ENCODE results near the gene U2AF2. TPM values are rescaled to one million over a fixed set of nuclear protein-coding genes. Genes with fewer than 3 reads are reported as not detected.

Gene U2AF2
- polyA plus RNA-seq, 3 donors = 5.3 to 166 (median 5.4) TPM

DNA sequence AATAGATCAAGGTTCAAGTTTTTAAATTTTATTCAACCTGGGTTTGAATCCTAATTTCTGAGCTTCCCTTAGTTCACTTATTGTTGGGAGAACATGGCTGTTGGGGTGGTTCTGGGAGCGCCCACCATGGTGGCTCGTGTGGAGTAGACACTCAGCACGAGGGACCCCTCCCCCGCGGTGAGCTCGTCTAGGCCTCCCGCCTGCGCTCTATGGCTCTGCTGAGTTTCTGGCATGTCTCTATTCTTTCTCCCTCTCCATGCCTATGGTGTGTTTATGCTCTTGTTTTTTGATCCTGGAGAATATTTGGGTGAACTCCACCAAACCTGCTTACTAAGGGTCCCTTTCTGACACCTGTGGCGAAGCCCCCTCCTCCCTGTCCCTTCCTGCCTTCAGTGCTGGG is 18.6 kb downstream of the U2AF2 start:
- no peak overlapping the region for H3K9ac ChIP-seq (ENCODE audit: insufficient read depth, low read length, poor library complexity, severe bottlenecking)
- peaks cover 35% of the 10 kb centered on the region in 2 donors for H3K4me1 ChIP-seq (ENCODE audit: control insufficient read depth in 1 of 2, insufficient read depth in 2 of 2, low read length in 2 of 2)
- no peaks in the 10 kb centered on the region for H3K27me3 Mint-ChIP-seq (ENCODE audit: low read depth in 3 of 3)
- H3K79me2 ChIP-seq (ENCODE audit: insufficient read depth, low read length) = peaks cover 86% of the 10 kb centered on the region
- peaks cover 41% of the 10 kb centered on the region for H3K4me1 Mint-ChIP-seq
- intact Hi-C loops (cut with micrococcal nuclease) = no loop called here
- H3K36me3 ChIP-seq (replicated peaks in 1 of 2; ENCODE audit: control insufficient read depth in 1 of 2, insufficient read depth in 2 of 2, low read length in 2 of 2) = peaks cover 36 to 49% of the 10 kb centered on the region in 2 donors
- H2AFZ ChIP-seq (ENCODE audit: insufficient read depth, low read depth, low read length, poor library complexity, severe bottlenecking) = no peak overlapping the region
- H3K9me3 ChIP-seq (replicated peaks in 1 of 2; ENCODE audit: control insufficient read depth in 1 of 2, insufficient read depth in 1 of 2, low read length in 2 of 2) = no peaks in the 10 kb centered on the region
- peak overlapping the region; percentile 60 to 91 (median 85) for H3K27ac Mint-ChIP-seq
- peaks cover 81% of the 10 kb centered on the region for H4K20me1 ChIP-seq (ENCODE audit: insufficient read depth, low read length)
- no peak for DNase-seq
- 100% methylated on average over 1 of the region's 9 CpGs for WGBS (ENCODE audit: insufficient coverage)
- H3K27me3 ChIP-seq (ENCODE audit: control insufficient read depth in 2 of 2, insufficient read depth in 2 of 2, low read length in 2 of 2) = no peaks in the 10 kb centered on the region
- peak overlapping the region; percentile 35 to 58 for H3K27ac ChIP-seq (ENCODE audit: low read depth in 1 of 2, low read length in 2 of 2)
- no peak overlapping the region for H3K4me2 ChIP-seq (replicated peaks; ENCODE audit: extremely low read depth, low read length, poor library complexity, severe bottlenecking)
- H3K4me3 ChIP-seq (replicated peaks in 1 of 3; ENCODE audit: low read depth in 2 of 3, low read length in 3 of 3) = no peak overlapping the region
- TF ChIP-seq, protein P1, sequence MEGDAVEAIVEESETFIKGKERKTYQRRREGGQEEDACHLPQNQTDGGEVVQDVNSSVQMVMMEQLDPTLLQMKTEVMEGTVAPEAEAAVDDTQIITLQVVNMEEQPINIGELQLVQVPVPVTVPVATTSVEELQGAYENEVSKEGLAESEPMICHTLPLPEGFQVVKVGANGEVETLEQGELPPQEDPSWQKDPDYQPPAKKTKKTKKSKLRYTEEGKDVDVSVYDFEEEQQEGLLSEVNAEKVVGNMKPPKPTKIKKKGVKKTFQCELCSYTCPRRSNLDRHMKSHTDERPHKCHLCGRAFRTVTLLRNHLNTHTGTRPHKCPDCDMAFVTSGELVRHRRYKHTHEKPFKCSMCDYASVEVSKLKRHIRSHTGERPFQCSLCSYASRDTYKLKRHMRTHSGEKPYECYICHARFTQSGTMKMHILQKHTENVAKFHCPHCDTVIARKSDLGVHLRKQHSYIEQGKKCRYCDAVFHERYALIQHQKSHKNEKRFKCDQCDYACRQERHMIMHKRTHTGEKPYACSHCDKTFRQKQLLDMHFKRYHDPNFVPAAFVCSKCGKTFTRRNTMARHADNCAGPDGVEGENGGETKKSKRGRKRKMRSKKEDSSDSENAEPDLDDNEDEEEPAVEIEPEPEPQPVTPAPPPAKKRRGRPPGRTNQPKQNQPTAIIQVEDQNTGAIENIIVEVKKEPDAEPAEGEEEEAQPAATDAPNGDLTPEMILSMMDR (IDR thresholded peaks at IDR 0.05) = no peak
- no peak overlapping the region for H3K4me3 Mint-ChIP-seq
- H3K36me3 Mint-ChIP-seq = peaks cover 54 to 67% of the 10 kb centered on the region in 2 donors
- peaks cover 0 to 2% (median 0%) of the 10 kb centered on the region in 7 donors for H3K9me3 Mint-ChIP-seq

- Mint-ChIP-seq H3K36me3 (peaks cover 58 to 67% of the 10 kb centered on the region in 2 donors), H3K27me3 (ENCODE audit: low read depth in 3 of 3) (no peaks in the 10 kb centered on the region), H3K9me3 (peaks cover 0 to 2% (median 0%) of the 10 kb centered on the region in 7 donors), H3K27ac (peak overlapping the region; percentile 80 to 95 (median 90)), H3K4me3 (no peak overlapping the region), H3K4me1 (peaks cover 46% of the 10 kb centered on the region)
- WGBS (ENCODE audit: insufficient coverage) = 80% methylated on average over 1 of the region's 15 CpGs
- peak overlapping the region; percentile 71 to 87 for H3K27ac ChIP-seq (ENCODE audit: low read depth in 1 of 2, low read length in 2 of 2)
- no peaks in the 10 kb centered on the region for H3K27me3 ChIP-seq (ENCODE audit: control insufficient read depth in 2 of 2, insufficient read depth in 2 of 2, low read length in 2 of 2)
- DNase-seq = no peak
- H2AFZ ChIP-seq (ENCODE audit: insufficient read depth, low read depth, low read length, poor library complexity, severe bottlenecking) = no peak overlapping the region
- TF ChIP-seq, protein P1 (IDR thresholded peaks at IDR 0.05) = no peak
- H4K20me1 ChIP-seq (ENCODE audit: insufficient read depth, low read length) = peaks cover 81% of the 10 kb centered on the region
- intact Hi-C loops (cut with micrococcal nuclease) = loop anchor here in 1 of 2 donors (2.0 kb wide), 1 partner anchor 39 kb away; no protein-coding TSS in a partner anchor
- peaks cover 86% of the 10 kb centered on the region for H3K79me2 ChIP-seq (ENCODE audit: insufficient read depth, low read length)
- H3K4me3 ChIP-seq (replicated peaks in 1 of 3; ENCODE audit: low read depth in 2 of 3, low read length in 3 of 3) = no peak overlapping the region
- H3K4me1 ChIP-seq (ENCODE audit: control insufficient read depth in 1 of 2, insufficient read depth in 2 of 2, low read length in 2 of 2) = peaks cover 39 to 40% of the 10 kb centered on the region in 2 donors
- H3K4me2 ChIP-seq (replicated peaks; ENCODE audit: extremely low read depth, low read length, poor library complexity, severe bottlenecking) = no peak overlapping the region
- H3K9ac ChIP-seq (ENCODE audit: insufficient read depth, low read length, poor library complexity, severe bottlenecking) = no peak overlapping the region
- H3K9me3 ChIP-seq (replicated peaks in 1 of 2; ENCODE audit: control insufficient read depth in 1 of 2, insufficient read depth in 1 of 2, low read length in 2 of 2) = no peaks in the 10 kb centered on the region
- peaks cover 36 to 49% of the 10 kb centered on the region in 2 donors for H3K36me3 ChIP-seq (replicated peaks in 1 of 2; ENCODE audit: control insufficient read depth in 1 of 2, insufficient read depth in 2 of 2, low read length in 2 of 2)
Observed at GRCh38 chr19:55673889-55674288, 19.1 kb downstream of the U2AF2 start.

All from CD14-positive monocyte (primary cell).